Activated T-helper 1 cell treated with Interleukin-2 at 50 U/mL for 16 hours (primary cell): ENCODE measurements around the gene ZNF486.
"Not testable (repeated sequence)": the region's sequence is repeated elsewhere in the genome, so short reads cannot be mapped to it uniquely, and the experiment has no call there.

Source experiments
- DNase-seq: peaks from one replicate; pipeline ENCODE4 v3.0.0-alpha.2; 2020; ENCODE audit warnings: low read depth

The ZNF486 gene

GRCh38 chr19:20235156-20235555 is 68.1 kb downstream of the ZNF486 start:
- DNase-seq = no peak

GRCh38 chr19:20237773-20238623 is 71.0 kb downstream of the ZNF486 start:
- DNase-seq = peak; percentile 70

GRCh38 chr19:20243629-20244028 is 76.6 kb downstream of the ZNF486 start:
- no peak for DNase-seq

- no peak for DNase-seq
Measured at GRCh38 chr19:20244356-20244755, 77.3 kb downstream of the ZNF486 start.

- no peak for DNase-seq
Measured at GRCh38 chr19:20245309-20245708, 78.3 kb downstream of the ZNF486 start.

- DNase-seq = peak; percentile 7
Measured at GRCh38 chr19:20247016-20247683, 80.1 kb downstream of the ZNF486 start.

- not testable (repeated sequence) for DNase-seq
Measured at GRCh38 chr19:20248258-20248657, 81.2 kb downstream of the ZNF486 start.
